LNCaP clone FGC (cell line): ENCODE data around the gene VAV2.

Experiments used
- DNase-seq: peaks from one replicate; pipeline ENCODE4 v3.0.0-alpha.2; 2011; ENCODE audit warnings: low read depth
- H3K4me3 ChIP-seq: 2 replicates; pipeline ENCODE4 v1.5.1; 2011; ENCODE audit warnings: mild to moderate bottlenecking, low read depth, low read length, control low read depth
- CTCF ChIP-seq: IDR thresholded peaks from 2 replicates; pipeline ENCODE4 v1.5.1; 2012; ENCODE audit warnings: mild to moderate bottlenecking; ENCODE audit not compliant: control insufficient read depth, insufficient read depth; ENCODE audit errors: extremely low read depth

VAV2 gene

DNA sequence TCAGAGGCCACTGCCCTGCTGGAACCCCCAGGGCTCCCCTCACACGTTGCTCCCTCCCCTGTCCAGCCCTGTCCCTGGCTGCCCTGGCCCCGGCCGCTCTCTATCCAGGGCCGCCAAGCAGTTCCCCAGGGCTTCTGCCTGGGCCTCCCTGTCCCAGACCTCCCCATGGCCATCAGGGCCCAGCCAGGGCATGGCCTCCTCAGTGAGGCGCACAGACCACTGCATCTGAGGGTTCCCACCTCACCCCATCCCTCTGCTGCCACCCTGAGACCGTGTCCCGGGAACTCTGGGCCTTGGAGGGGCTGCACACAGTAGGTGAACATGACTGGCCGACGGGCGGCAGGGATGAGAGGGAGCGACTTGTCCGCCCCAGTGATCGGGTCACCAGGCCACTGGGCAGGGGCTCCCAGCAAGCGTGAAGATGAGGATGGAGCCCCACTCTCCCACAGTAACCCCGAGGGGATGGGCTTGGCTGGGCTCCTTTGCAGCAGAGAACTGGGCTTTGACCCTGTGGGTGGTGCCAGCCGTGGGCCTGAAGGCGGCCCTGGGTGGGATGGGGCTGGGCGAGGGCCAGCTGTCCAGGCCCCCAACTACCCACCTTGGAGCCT, 145.5 kb downstream of the VAV2 start:
- DNase-seq, result no peak
- no peak overlapping the region for H3K4me3 ChIP-seq
- TF ChIP-seq CTCF, result no peak

- no peak overlapping the region for H3K4me3 ChIP-seq
- no peak for TF ChIP-seq CTCF
- DNase-seq, result no peak
Measured at GRCh38 chr9:133845440-133845839, 146.7 kb downstream of the VAV2 start.

GRCh38 chr9:133844881-133845410, 147.2 kb downstream of the VAV2 start:
- no peak for TF ChIP-seq CTCF
- H3K4me3 ChIP-seq, result no peak overlapping the region
- no peak for DNase-seq

DNA sequence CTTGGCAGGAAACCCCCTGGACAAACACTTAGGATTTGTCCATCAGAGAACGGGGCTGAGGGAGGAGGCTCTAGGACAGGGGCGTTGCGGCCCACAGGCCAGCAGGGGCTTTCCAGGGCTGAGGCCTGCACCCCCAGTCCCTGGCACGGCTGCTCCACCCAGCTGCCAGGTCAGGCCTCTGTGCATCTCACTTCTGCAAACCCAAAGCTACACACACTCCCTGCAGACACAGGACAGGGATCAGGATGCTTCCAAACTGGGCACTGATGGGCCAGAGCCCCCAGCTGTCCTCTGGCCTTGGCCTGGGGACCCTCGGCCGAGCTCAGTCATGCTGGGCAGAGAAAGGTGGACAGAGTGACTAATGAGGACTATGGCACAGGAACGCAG, 147.7 kb downstream of the VAV2 start:
- H3K4me3 ChIP-seq, result no peak overlapping the region
- no peak for DNase-seq
- no peak for TF ChIP-seq CTCF

DNA sequence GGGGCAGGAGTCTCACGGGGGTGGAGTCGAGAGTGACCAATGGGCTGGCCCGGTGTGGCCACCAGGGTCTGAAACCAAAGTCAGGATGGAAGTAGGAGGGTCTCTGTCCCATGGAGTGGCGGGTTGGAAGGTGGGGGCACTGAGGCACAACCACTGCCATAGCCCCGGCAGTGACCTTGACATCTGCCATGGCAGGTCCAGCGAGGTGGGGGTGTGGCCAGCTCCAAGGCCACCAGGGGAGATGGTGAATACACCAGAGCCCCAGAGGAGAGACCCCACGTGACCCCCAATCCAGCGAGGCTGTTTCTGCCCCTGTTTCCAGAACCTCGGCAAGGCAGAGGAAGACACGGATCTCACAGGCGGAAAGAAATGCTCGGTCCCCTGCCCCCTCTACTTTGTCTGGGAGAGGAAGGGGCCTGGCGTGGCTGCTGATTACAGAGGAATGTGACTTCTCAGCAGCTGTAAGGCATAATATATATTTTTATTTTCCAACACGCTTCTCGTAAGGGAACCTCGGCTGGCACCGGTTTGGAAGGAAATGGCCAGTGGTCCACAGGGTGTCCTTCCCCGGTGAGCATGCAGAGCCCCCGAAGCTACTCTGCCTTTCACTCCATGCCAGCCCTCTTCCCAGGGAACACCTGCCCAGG, 148.2 kb downstream of the VAV2 start:
- no peak for TF ChIP-seq CTCF
- DNase-seq, result no peak
- no peak overlapping the region for H3K4me3 ChIP-seq

- no peak for DNase-seq
- TF ChIP-seq CTCF, result no peak
Measured at GRCh38 chr9:133843250-133843649, 148.9 kb downstream of the VAV2 start.

More at GRCh38 chr9:133843250-133843649, 148.9 kb downstream of the VAV2 start:
- no peak overlapping the region for H3K4me3 ChIP-seq
